Activated T-helper 1 cell treated with Interleukin-2 at 50 U/mL for 16 hours (primary cell): ENCODE data around the gene SMAP2.
"Not testable (repeated sequence)": the region's sequence is repeated elsewhere in the genome, so short reads cannot be mapped to it uniquely, and the experiment has no call there.

ENCODE experiments used
- DNase-seq: peaks from one replicate; pipeline ENCODE4 v3.0.0-alpha.2; 2020; ENCODE audit warnings: low read depth

Gene SMAP2

GRCh38 chr1:40372658-40373322, 737 bp upstream of the SMAP2 start:
- DNase-seq, result no peak

DNA sequence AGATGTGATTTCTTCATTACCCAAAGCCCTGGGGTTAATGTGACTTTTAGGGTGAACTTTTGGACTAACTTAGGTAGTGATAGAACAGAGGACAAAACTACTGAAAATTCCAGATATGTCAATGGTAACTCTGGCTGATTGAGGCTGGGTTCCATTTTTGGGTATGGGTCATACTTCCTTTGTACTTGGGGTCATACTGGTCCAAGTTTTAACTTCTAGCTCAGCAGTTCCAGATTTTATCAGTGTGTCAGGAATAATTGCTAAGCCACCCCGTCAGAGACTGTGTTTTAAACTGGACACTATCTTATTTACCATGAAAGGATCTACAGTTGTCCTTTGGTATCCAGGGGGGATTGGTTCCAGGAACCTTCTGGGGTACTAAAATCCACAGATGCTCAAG, 4.0 kb downstream of the SMAP2 start:
- DNase-seq, result no peak

DNA sequence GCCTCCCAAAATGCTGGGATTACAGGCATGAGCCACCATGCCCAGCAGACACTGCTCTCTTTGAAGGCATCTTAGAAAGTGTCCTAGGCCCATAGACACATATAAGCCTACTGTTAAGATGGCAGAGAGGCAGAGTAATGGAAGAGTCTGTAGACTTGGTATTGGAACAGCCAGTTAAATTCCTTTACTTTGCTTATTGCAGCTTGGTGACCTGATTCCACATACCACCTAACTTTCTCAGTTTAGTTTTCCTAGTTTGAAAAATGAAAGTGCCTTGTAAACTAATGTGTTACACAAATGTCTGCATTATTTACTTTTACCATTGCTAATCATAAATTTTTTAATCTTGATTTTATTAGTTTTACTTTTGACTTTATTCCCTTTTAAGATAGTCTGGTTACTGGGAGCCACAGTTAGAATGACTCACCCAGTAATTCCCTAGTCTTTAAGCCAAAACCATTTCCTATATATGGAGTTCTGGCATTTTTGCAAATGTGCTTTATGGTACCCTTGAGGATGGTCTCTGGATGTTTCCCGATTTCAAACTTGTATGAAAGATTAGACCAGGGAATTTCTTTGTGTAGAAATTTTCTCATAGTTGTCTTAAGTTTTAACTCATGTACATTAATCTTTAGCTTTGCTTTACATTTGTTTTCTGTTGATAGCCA, 6.4 kb downstream of the SMAP2 start:
- DNase-seq, result no peak

DNA sequence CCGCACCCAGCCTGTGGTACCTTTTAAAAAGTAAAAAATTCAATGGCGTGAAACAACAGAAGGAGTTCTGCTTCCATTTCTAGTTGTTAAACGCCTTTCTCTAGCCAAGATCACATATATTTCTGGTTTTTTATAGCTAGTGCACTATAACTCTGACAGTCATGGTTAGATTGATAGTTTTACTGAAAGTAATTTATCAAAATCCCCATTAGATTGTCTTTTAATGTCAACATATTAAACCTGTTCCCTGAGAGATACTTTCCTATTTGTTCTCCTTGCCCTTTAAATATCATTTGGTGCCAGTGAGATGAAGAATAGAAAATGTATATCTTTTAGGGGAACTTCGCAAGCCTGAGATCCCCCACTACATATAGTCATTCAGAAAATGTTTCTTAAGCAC, 7.3 kb downstream of the SMAP2 start:
- DNase-seq, result no peak

DNA sequence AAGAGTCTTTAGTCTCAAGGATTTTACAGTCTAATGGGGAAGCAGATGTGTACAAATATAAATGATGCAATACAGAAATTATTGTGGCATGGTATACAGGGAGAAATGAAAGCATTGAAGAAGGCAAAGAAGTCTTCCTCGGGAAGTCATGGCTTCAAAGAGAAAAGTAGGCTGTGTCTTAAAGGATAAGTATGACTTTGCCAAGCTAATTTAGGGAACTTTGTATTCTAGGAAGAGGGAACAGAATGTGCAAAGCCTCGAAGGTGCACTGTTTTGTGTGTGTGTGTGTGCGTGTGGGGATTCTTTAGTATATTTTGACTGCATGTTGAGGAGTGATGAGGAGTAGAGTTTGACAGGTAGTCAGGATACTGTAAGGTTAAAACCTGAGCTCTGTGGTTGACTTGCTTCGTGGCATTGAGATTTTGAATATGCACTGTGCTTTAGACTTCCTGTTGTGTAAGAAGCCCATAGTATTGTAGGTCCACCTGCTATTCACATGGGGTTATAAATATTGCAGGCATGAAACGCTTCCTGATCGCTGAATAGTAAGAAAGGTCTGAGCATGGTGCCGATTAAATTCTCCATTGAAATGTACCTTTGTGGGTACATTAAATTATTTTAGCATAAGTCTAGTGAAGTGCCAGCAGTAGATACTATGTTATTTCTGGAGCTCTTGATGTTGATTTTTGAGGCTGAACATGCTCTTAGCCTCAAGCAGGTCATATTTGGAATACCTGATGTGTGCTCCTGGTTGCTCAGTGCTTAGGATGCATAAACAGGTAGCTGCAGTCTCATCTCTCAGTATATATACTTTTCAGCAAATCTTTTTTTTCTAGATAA, 8.0 kb downstream of the SMAP2 start:
- DNase-seq, result no peak

DNA sequence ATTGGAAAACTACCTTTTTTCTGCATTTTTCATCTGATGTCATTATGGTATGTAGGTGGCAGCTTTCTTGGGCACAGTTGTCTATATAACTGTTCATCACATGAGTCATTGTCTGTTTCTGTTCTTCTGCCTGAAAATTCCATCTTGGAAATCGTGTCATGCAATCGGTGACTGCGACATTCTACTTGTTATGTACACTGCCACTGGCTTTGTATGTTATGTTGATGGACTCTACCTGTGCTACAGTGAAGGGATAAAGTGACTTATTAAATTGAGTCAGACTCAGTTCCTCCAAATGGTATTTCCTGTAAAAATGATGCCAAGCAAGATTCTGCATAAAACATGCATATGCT, 8.6 kb downstream of the SMAP2 start:
- no peak for DNase-seq

DNA sequence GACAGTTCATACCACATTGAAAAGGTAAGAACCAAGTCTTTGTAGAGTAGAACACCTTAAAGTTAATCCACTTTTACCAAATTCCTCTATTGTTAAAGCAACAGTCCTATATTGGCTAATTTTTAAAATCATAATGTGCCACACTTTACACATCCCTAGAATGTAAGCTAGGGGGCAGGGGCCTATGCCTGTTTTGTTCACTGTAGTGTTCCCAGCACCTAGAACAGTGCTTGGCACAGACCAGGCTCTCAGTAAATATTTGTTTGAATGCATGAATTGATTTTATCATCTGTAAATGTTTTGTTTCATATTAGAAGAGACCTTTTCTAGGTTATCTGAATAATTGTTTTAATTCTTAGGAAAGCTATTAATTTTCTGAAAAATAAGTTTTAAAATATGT, 9.1 kb downstream of the SMAP2 start:
- no peak for DNase-seq

GRCh38 chr1:40383095-40383487, 9.6 kb downstream of the SMAP2 start:
- DNase-seq, result no peak

GRCh38 chr1:40383488-40384412, 10.2 kb downstream of the SMAP2 start:
- no peak for DNase-seq

DNA sequence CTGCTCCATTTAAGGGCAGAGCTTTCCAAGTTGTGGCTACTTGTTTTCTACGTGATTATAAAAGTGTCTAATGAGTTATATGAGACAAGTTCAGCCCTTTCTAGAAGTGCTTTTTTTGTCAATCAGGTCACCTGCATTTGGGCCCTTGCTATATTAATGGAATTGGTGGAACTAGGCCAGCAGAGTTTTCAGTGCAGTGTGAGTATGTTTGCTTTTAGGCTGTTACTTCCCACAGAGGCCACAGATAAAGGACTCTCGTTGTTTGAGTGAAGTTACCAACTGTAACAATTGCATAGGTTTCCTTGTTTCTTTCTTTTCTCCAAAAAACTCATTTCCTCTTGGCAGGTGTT, 10.9 kb downstream of the SMAP2 start:
- no peak for DNase-seq

- DNase-seq, result no peak
These were observed 11.4 kb downstream of the SMAP2 start for GRCh38 chr1:40384887-40385286.

GRCh38 chr1:40385437-40386358, 12.2 kb downstream of the SMAP2 start:
- no peak for DNase-seq

GRCh38 chr1:40386359-40386723, 12.8 kb downstream of the SMAP2 start:
- DNase-seq, result no peak

- no peak for DNase-seq
These were observed 13.3 kb downstream of the SMAP2 start for GRCh38 chr1:40386796-40387195.

- DNase-seq, result not testable (repeated sequence)
These were observed 14.1 kb downstream of the SMAP2 start for GRCh38 chr1:40387381-40388306.

DNA sequence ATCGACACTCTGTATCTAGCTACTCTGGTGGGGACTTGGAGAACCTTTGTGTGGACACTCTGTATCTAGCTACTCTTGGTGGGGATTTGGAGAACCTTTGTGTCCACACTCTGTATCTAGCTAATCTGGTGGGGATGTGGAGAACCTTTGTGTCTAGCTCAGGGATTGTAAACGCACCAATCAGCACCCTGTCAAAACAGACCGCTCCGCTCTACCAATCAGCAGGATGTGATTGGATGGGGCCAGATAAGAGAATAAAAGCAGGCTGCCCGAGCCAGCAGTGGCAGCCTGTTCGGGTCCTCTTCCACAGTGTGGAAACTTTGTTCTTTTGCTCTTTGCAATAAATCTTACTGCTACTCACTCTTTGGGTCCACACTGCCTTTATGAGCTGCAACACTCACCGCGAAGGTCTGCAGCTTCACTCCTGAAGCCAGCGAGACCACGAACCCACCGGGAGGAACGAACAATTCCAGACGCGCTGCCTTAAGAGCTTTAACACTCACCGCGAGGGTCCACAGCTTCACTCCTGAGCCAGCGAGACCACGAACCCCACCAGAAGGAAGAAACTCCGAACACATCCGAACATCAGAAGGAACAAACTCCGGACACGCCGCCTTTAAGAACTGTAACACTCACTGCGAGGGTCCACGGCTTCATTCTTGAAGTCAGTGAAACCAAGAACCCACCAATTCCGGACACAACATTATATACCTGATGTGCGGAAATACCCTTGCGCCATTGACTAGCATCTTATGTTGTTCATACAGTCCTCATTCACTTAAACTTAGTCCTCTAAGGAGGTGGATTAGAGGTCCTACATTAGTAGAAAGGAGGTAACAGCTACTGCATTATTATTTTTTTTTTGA, 15.2 kb downstream of the SMAP2 start:
- not testable (repeated sequence) for DNase-seq

DNA sequence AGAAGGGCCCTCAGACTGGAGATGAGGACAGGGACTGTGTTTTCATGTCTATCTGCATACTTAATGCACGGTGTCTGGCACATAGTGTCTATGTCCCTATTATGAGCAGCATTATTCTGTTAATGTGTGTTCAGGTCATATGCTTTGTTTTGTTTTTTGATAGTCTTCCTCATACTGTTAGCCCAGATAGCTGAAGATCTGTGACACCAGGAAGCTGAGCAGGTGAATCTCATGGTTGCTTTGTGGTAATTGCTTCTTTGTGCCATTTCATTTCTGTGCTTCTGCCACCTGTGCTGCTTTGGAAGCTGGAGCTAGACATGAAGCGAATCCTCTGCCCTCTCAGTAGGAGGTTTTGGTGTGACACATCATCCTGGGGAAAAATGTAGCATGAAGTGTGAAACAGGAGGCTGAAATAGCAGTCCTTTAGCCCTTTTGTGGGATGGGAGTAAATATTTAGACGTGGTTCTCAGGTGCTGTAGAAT, 15.8 kb downstream of the SMAP2 start:
- DNase-seq, result no peak

- no peak for DNase-seq
These were observed 16.5 kb downstream of the SMAP2 start for GRCh38 chr1:40389871-40390560.
